Iris pigment epithelial cell (primary cell): ENCODE results near the gene SLC7A1.

Experiments
- DNase-seq: peaks from one replicate; pipeline ENCODE4 v3.0.0-alpha.2; 2011; ENCODE audit warnings: low read depth

Gene SLC7A1

DNA sequence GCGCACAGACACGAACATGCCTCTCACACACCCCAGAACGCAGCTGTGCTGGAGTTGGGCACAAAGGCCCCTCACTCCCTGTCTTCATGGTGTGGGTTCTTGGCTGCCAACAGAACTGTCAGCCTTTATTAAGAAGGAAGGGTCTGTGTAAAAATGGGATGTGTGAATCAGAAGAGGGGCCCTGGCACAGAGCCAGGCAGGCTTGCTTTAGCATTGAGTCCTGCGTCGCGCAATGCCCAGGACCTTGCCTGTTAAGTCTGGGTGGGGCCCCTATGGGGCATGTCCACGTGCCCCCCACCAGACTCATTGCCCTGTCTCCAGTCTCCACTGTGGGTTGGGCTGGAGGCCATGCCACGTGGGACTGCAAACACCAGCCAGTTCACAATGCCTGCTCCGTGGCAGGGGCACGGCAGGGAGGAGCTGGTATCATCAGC lies 84.8 kb downstream of the SLC7A1 start:
- no peak for DNase-seq

DNA sequence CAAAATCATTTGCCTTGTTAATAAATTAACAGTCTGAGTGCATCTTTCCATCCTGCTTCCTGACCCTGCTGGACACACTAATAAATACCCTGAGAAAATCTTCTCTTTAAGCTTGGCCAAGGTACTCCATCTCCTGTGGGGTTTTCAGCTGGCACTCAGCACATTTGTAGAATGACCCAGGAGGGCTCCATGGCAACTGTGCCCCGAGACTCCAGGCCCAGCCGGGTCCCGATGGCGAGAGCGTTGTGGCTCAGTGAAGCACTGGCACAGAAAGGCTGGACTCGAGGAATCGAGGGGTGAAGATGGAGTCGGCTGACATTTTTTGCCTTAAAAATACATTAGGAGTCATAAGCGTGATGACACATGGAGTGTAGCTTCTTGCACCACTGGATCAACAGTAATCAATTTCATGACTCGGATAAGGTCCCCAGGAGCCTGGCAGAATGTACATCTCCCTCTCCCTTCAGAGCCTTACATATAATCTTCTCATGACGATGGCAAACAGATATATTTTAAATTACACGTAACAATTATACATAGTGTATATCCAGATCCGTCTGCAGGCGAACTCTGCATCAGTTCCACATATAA lies 85.4 kb downstream of the SLC7A1 start:
- peak; percentile 21 for DNase-seq

DNA sequence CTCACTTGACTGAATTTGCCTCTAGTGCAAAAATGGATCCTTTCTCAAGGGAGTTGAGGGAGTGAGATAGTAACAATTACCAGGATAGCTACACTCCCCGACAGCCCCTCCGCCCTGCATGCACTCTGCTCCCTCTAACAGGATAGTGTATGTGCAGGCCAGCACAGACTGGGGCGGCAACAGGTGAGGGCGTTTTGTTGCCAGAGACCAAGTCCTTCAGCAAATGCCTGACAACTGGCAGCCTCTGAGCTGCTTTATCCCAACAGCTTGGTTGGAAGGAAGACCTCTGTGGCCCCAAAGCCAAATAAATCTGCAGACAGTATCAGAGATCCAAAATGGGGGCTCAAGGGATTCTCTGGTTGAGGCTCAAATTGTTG lies 86.6 kb downstream of the SLC7A1 start:
- no peak for DNase-seq

DNA sequence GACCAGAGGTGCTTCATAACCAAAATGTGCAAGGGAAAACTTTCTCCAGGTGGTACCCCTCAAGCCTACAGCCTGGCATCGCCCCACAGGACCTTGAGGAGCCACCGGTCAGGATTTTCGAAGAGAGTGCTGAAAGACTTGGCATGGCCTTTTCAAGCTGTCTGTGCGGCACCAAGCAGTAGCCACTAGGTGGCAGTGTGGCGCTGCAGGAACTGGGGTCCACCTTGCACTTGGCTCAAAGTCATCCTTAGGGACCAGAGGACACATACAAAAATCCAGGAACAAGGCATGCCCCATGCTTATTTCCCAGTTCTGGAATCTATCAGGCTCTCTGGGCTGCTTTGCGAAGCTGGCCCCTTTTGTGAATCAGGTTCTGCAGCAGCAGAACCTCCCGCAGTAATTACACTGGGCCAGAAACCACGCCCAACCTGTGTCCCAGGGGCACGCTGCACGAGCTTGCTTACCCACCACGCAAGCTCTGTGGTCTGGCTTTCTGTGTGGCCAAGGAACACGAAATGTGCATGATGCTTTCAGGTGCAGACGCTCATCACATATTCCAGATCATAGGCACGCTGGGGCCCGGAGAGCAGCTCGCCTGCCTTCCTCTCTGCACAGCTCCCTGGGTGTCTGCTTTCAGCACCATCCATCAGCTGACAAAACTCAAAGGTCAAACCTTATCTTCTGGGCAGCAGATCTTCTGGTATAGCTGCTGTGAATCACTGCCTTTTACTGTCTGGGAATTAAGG lies 87.2 kb downstream of the SLC7A1 start:
- peak; percentile 73 for DNase-seq

DNA sequence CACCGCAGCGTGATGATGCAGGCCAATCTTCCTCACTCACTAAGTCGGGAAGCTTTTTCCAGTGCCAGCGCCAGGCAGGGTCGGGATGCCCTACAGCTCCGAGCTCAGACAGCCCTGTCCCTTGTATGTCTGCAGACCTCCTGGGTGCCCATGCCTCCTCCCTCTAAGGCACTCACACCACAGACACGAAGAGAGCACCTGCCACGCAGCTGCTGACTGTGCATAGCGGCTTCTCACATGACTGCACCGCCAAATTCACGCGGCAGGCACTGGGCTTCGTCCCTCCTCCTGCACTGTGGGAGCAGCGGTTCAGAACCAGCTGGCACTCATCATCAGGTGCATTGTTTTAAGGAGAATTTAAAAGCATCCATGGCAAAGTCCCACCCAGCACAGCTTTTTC lies 88.1 kb downstream of the SLC7A1 start:
- DNase-seq: no peak

DNA sequence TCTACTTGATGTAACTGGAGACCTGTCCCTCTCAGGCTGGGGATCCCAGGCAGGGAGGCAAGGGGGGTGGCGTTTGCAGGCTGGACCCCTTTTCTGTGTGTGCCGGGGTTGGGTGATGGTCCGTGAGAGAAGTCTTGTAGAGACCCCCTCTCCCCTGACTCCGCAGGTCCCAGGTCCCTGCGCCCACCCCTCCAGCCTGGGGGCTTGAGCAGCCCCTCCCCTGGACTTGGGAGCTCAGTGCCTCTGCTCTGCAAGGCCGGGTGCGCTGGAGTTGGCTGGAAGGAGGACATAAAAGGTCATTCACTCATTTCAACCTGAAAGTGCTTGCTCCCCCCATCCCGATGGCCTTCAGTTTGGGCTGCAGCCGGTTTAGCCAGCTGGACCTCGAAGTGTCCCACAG lies 89.5 kb downstream of the SLC7A1 start:
- DNase-seq: no peak

DNA sequence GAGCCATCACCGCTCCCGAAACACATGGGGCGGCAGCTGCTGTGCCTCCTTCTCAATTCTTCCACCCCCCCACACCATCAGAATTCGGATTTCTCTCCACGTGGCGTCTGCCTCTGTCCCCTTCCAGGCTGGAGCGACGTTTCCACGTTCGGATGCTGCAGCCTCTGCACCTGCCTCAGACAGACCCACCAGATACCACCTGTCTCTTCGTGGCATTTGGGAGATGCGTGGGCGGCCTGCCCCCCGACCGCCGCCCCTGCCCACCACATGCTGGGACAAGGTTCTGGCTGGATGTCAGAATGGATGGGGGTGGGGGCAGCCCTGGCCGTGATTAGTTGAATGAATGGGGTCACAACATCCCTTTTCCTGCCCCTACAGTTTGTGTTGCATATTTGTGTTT lies 90.0 kb downstream of the SLC7A1 start:
- no peak for DNase-seq

DNA sequence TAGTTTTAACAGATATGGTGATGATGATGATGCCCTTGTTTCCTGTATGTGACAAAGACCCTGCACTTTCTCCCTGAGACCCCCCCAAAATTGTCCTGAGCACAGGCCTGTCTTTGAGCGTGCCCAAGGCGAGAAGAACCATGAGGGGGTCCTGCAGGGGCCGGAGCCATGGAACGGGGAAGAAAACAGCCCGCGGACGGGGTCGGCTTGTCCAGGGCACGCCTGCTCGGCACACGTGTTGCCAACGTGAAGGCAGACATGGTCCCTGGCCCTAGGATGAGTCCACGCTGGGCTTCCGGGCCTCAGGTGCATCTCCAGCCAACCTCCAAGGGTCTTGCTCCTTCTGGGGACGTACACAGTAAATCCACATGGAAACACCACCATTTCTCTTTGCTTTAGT lies 90.8 kb downstream of the SLC7A1 start:
- no peak for DNase-seq

DNA sequence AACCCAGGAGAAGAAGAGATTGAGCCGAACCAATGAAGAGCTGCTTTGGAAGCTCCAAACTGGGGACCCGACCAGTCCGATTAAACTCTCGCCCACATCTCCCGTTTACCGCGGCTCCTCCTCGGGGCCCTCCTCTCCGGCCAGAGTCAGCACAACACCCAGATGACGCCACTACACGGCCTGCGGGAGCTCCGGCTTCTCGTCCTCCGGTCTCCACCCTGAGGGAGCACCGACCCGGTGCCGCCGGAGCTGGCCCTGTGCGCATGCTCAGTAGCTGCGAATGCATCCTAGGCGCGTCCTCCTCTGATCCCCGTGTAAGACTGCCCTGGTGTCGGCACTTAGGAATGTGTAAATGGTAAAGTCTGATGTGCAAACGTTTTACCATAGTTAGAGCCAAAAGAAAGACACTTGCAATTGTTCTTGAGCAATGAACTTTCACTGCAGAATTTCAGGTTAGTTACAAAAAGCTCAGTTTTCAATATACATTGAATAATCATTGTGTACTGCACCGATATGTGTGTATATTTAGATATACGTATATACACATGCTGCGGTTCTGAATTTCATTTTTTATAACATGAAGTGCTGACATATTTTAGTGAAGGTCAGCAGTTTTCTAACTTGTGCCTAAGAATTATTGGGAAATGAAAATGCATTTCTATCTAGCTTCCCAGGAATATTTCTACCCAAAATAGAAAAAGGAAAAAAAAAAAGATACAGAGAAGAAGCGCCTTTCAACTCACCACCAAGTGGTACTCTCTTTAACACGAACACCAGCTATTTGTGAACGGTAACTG lies 92.2 kb downstream of the SLC7A1 start:
- peak; percentile 19 for DNase-seq

DNA sequence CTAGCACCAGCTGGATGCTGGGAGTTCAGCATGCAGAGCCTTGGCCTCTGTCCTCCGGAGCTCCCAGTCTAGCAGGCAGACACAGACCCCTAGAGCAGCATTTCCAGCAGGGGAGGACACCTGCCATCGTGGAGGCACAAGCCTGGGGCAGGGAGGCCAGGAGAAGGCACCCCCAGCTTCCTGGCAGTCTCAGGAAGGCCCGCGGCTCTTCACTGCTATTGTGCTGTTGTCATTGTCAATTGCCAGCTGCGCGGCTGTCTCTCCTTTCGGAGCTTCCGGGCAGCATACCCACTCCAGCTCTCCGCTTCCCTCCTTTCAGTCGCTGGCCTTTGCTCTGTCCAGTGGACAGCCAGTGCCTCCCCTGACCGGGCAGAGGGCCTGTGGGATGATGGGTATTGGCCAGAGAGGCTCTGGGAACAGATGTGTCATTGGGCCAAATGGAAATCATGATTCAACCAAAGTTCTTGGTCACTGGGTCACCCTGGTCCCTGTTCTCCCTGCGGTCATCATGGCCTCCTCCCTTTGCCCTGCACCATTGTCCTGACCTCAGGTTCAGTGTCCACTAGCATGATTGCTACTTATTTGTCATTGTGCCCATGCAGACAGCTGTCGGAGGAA lies 93.0 kb downstream of the SLC7A1 start:
- DNase-seq: no peak

DNA sequence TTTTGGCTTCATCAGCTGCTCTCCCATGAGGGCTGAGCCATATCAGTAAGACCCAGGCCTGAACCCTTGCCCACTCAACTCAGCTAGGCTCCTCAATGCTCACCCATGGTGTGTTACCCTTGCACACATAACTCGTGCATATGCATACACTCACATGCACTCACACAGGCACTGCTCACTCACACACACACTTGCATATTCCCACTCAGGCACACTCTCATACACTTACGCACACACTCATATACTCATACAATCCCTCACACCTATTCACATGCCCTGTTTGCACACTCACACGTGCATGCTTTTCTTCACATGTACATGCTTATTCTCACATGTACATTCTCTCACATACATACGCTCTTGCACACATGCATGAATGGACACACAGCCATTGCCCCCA lies 93.8 kb downstream of the SLC7A1 start:
- no peak for DNase-seq

DNA sequence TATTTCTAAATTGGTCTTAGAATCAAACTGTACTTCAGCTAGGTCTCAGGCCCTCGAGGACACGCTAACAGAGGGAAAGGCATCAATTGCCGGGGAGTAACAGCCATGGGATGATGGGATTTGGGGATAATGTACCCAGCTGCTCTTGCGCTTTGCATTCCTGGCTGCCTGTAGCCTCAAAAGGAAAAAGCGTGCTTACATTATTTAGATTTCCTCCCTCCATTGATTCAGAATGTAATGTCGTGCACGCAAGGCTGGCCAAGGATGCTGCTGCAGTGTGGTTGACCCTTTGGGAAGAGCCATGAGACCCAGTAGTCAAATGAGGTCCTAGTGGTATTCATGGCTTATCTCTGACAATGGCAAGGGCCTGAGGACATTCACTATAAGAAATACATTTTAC lies 95.1 kb downstream of the SLC7A1 start:
- no peak for DNase-seq

DNA sequence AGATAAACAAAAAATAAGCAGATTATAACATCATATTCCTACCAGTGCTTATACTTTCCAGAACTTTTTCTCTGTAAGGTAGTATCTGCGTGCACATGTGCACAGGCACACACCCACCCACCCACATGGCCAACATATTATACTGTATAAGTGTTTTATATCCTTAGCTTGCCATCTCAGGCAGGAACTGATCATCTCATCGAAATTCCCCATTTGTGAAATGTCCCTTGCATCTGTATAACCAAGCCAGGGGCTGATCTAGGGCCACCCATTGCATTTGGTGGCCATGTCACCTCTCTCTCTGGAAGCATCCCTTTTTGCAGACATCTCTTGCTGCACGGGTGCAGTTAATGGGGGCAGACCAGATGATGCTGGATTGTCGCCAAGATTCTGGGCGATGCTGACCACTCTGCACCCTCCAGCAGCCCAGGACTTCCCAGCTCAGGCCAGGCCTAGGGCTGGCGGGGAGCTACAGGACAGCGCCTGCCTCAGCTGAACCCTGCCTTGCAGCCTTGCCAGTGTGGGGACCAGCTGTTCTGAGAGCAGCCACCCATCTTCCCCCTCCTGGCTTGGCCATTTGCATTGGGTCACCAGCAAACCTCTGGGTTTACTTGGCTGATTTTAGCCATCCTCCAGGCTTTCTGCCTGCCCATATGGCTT lies 95.9 kb downstream of the SLC7A1 start:
- no peak for DNase-seq

DNA sequence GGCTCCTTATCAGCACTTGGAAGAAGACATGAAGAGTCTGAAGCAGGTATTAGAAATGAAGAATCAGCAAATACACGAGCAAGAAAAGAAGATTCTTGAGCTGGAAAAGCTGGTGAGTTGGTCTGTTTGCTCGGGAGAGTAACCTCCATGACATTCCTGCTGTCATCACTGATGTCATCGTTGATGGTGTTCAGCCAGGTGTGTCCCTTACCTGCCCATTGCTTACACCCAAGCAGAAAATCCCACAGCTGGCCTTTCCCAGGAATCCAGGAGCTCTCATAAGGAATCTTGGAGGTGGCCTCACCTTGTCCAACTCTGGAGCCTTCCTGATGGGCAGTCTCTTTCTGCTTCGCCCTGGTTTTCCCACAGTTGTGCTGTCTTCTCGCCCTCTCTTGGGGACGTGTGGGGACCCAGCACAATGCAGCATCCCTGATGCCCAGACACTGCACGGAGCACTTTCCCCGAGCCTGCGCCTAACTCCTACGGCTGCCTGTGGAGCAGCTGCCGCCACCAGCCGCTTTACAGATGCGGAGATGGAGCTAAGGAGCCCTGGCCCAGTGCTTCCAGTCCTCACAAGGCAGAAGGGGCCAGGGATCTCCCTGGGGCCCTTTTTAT lies 97.0 kb downstream of the SLC7A1 start:
- DNase-seq: no peak

DNA sequence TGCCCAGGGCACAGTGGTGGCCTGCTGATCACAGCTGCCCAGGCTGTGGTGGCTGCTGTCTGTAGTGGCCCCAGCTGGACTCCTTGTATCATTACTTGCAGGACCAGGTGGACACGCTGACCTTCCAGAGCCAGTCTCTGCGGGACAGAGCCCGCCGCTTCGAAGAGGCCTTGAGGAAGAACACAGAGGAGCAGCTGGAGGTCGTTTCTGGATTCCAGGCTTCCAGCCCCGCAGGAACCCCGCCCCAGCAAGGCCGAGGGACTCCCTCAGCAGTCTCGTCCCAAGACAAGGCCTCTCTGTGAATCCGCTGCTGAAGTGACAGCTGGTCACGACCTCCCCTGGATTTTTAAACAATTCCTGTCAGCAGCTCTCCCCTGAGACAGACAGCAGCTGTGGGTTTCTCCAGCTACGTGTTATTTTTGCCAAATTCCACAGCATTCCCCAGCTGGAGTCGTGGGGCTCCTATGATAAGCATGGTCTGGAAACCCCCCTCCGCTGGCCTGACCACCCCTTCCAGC lies 98.3 kb downstream of the SLC7A1 start:
- DNase-seq: peak; percentile 9

DNA sequence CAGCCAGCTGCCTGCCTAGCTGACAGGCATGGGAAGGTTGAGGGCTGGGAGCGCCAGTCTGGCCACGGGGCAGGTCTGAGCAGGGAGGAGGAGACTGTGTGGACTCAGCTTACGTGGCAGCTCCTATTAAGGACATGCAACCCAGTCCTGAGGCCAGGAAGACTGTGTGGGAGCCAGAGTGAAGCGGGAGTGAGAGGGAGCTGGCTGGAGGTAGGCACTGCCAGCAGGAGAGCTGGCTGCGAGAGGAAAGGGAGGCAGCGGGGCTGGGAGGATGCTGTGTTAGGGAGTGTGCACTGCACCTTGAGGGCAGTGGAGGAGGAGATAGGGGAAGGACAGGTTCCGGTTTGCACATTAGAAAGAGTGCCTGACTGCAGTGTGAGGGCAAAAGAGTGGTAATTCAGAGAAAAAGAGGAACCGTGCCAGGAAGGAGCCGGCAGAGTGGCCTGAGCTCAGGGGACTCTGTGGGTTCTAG lies 99.2 kb downstream of the SLC7A1 start:
- DNase-seq: no peak

DNA sequence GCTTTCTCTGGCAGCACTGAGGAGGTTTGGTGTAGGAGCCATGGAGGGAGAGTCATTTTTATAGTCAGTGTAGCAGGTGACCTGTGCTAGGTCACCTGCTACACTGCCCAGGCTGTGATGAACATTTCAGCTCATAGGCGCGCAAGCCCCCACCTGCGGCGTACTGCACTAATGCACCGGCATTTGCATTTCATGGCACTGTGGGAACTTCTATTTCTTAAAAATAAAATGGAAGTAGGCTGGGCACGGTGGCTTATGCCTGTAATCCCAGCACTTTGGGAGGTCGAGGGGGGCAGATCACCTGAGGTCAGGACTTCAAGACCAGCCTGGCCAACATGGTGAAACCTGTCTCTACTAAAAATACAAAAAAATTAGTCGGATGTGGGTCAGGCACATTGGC lies 101.0 kb downstream of the SLC7A1 start:
- no peak for DNase-seq

DNA sequence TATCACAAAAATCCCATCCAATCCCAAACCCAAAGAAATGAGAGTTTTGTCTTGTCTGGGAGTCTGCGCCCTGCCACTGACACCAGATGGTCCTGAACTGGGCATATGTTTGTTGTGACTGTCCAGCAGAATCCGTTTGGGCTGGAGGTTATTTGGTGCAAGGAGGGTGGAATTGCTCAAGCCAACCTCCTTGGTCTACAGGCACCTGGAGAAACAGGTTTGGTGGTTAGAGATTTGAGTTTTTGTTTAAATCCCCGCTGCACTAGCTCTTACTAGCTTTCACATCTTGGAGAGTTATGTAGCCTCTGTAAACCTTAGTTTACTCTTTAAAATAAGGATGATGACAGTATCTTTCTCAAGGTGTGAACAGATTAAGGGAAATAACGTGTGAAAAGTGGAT lies 101.7 kb downstream of the SLC7A1 start:
- no peak for DNase-seq

DNA sequence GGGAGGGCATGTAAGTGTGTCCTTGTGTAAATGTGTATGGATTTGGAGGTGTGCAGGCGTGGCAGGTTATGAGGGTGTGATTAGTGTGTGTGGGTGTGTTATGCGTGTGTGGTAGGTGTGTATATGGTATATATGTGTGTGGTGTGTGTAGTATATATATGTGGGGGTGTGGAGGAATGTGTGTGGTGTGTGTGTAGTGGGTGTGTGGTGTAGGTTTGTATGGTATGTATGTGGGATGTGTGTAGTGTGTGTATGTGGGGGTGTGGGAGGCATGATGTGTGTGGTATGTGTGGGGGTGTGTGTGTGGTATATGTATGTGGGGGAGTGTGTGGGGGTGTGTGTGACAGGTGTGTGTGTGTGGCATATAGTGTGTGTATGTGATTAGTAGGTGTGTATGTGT lies 104.2 kb downstream of the SLC7A1 start:
- no peak for DNase-seq

DNA sequence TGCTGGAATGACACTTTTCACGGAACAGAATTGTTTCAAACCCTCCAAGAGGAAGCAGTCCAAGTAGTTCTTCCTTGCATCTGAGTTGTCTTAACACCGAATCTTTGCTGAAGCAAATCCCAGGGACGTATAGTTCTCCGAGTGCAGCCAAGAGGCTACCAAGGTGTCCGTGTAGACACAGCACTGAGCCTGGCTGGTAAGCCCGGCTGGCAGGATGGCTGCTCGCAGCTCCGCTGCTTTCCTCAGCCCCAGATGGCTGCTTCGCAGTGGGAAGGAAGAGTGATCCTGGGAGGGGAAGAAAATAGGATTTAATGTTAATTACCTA lies 105.0 kb downstream of the SLC7A1 start:
- DNase-seq: no peak
